WERI-Rb-1 (cell line): ENCODE data around the gene FAM217B.

Experiments
- DNase-seq: peaks from one replicate; pipeline ENCODE4 v3.0.0-alpha.2; 2020
- H3K27ac ChIP-seq: fragments of 250-450 bp; sonication (Bioruptor Pico); 2 replicates; pipeline ENCODE4 v1.5.1; 2020; ENCODE audit warnings: mild to moderate bottlenecking, moderate library complexity
- H3K27me3 ChIP-seq: fragments of 250-450 bp; sonication (Bioruptor Pico); 2 replicates; pipeline ENCODE4 v1.5.1; 2021; ENCODE audit warnings: mild to moderate bottlenecking, low read depth, moderate library complexity; ENCODE audit not compliant: insufficient read depth, severe bottlenecking
- H3K36me3 ChIP-seq: fragments of 250-450 bp; sonication (Bioruptor Pico); 2 replicates; pipeline ENCODE4 v1.5.1; 2020; ENCODE audit warnings: mild to moderate bottlenecking, moderate library complexity
- H3K4me3 ChIP-seq: 2 replicates; pipeline ENCODE4 v1.5.1; 2011; ENCODE audit warnings: low read depth, mild to moderate bottlenecking, control low read depth, low read length
- H3K9me3 ChIP-seq: fragments of 250-450 bp; sonication (Bioruptor Pico); 2 replicates; pipeline ENCODE4 v1.5.1; 2021; ENCODE audit warnings: mild to moderate bottlenecking, moderate library complexity; ENCODE audit not compliant: severe bottlenecking
- TF ChIP-seq, protein P1 (sequence below): IDR thresholded peaks from 2 replicates; pipeline ENCODE4 v1.5.1; 2011; ENCODE audit warnings: low read depth, mild to moderate bottlenecking, control low read depth, inconsistent platforms, low read length

The FAM217B gene

DNA sequence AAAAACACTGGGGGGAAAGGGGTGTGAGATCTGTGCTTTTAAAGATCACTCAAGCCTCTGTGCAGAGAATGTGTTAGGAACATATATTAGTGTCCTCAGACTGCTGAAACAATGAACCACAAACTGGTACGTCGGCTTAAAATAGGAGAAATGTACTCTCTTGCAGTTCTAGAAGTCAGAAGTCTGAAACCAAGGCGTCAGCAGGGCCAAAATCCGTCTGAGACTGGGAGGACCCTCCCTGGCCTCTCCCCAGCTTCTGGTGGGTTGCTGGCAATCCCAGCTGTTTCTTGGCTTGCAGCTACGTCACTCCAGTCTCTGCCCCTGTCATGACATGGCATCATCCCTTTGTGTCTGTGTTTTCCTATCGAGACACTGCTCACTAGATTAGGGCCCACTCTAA lies 22.0 kb downstream of the FAM217B start:
- TF ChIP-seq, protein P1, sequence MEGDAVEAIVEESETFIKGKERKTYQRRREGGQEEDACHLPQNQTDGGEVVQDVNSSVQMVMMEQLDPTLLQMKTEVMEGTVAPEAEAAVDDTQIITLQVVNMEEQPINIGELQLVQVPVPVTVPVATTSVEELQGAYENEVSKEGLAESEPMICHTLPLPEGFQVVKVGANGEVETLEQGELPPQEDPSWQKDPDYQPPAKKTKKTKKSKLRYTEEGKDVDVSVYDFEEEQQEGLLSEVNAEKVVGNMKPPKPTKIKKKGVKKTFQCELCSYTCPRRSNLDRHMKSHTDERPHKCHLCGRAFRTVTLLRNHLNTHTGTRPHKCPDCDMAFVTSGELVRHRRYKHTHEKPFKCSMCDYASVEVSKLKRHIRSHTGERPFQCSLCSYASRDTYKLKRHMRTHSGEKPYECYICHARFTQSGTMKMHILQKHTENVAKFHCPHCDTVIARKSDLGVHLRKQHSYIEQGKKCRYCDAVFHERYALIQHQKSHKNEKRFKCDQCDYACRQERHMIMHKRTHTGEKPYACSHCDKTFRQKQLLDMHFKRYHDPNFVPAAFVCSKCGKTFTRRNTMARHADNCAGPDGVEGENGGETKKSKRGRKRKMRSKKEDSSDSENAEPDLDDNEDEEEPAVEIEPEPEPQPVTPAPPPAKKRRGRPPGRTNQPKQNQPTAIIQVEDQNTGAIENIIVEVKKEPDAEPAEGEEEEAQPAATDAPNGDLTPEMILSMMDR = no peak
- Histone ChIP-seq H3K36me3 (no peaks in the 10 kb centered on the region), H3K4me3 (no peak overlapping the region), H3K9me3 (no peaks in the 10 kb centered on the region), H3K27me3 (no peaks in the 10 kb centered on the region), H3K27ac (no peak overlapping the region)
- no peak for DNase-seq

DNA sequence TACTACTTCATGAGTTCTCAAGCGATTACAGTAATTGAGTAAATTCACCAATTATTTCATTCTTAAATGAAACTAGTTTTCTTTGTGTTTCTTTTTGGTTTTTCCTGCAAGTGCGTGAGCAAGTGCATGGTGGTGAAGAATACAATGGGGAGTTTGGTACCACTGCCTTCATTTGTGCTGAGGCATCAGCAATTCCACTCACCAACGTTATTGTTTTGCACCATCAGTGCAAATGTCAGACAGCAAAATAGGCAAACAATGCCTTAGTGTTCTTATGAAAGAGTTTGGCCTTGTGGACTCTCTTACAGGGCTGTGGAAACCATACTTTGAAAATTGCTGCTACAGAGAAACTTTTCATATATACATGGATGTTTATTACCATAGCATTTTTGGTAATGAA lies 26.2 kb downstream of the FAM217B start:
- Histone ChIP-seq H3K4me3 (no peak overlapping the region), H3K27ac (no peak overlapping the region), H3K36me3 (no peaks in the 10 kb centered on the region), H3K9me3 (no peaks in the 10 kb centered on the region), H3K27me3 (no peaks in the 10 kb centered on the region)
- DNase-seq = no peak
- TF ChIP-seq, protein P1 = no peak

DNA sequence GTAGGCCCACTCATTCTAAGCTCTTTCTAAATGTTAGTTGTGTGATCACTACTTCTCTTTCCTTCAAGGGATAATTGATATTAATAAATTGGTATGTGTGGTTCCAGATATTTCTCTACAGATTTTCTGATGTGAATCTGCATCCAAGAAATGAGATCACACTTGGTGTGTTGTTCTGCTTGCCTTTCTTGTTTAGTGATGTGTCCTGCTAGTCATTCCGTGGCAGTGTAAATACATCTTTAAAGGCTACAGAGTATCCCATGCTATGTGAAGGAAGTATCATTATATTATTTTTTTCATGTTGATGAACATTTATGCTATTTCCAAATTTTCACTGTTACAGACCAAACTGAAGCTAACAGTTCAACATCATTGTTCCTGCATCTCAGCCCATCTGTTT lies 31.2 kb downstream of the FAM217B start:
- H3K36me3 ChIP-seq = no peaks in the 10 kb centered on the region
- H3K4me3 ChIP-seq = no peak overlapping the region
- TF ChIP-seq, protein P1 = no peak
- no peaks in the 10 kb centered on the region for H3K27me3 ChIP-seq
- H3K27ac ChIP-seq = no peak overlapping the region
- no peak for DNase-seq
- H3K9me3 ChIP-seq = peaks cover 3% of the 10 kb centered on the region

DNA sequence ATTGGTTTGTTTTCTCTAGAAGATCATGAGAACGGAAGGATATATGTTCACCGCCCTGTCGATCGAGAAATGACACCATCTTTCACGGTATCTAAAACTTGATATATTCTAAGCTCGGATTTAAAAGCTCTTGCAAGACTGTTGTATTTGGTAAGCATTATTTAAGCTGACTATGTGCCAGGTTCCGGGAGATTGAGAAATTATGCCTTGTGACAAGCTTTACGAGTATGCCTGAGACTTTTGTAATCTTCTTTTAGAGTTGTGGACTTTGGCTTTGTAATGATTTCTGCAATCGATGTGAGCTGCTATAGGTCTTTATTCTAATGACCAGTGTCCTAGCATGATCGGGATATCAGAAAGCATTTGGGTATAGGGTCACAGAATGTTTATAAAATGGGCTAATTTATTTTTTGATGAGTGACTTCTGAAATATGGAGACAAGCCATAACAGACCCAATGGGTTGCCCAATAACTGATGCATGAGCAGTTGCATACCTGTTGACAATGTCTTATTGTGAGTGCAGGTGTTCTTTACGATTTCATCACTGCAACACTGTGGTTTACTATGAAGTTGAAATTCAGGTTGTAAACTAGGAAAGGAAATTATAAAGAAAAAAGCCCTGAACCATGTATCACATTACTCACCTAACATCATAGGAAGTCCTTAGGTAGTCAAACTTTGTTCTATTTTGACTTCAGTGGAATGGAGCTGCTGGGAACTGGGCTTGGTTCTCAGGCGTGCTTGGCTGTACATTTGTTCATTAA lies 32.0 kb downstream of the FAM217B start:
- H3K9me3 ChIP-seq = peaks cover 3% of the 10 kb centered on the region
- H3K27ac ChIP-seq = no peak overlapping the region
- DNase-seq = no peak
- no peaks in the 10 kb centered on the region for H3K36me3 ChIP-seq
- H3K4me3 ChIP-seq = no peak overlapping the region
- TF ChIP-seq, protein P1 = no peak
- no peaks in the 10 kb centered on the region for H3K27me3 ChIP-seq

DNA sequence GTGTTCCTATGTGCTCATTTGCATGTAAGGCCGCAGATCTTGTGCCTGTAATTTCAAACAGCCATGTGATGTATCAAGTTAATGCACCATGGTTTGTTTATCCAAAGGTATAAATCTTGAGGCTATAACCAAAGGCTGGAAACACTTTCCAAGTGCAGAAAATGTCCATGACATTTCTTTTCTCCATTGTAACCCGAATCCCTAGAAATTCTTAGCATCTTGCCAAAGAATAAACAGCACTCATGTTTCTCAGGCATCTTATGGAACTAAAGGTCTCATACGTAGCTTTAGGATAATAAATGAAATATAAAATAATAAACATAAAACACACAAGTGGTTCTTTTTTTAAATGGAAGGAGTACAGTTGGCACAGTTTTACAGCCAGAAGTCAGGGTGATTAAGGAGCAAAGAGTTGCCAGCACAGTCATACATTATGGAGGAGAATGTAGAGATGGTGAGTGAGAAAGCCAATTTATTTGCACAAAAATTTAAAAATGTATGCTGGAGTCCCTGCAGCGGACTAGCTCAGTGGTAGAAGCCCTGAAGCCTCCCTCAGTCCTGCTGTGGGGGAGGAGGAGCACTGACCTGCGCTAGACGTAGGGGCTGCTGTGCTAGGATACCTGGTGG lies 36.1 kb downstream of the FAM217B start:
- H3K27ac ChIP-seq = no peak overlapping the region
- no peak for DNase-seq
- no peaks in the 10 kb centered on the region for H3K27me3 ChIP-seq
- TF ChIP-seq, protein P1 = no peak
- peaks cover 3% of the 10 kb centered on the region for H3K9me3 ChIP-seq
- H3K4me3 ChIP-seq = no peak overlapping the region
- H3K36me3 ChIP-seq = no peaks in the 10 kb centered on the region
